HG03108 (cell line): ENCODE results near the gene RET.
"Not testable (repeated sequence)": the region's sequence is repeated elsewhere in the genome, so short reads cannot be mapped to it uniquely, and the experiment has no call there.

Source experiments
- ATAC-seq: cut with Tn5 transposase; IDR thresholded peaks from one replicate; pipeline ENCODE4 v1.9.1; 2021; ENCODE audit warnings: moderate library complexity; ENCODE audit not compliant: unreplicated experiment

RET gene

GRCh38 chr10:43132867-43133787 lies 56.3 kb downstream of the RET start:
- no peak for ATAC-seq

- ATAC-seq, result no peak
Observed at GRCh38 chr10:43134126-43134905, 57.4 kb downstream of the RET start.

- ATAC-seq, result no peak
Observed at GRCh38 chr10:43135064-43135463, 58.2 kb downstream of the RET start.

GRCh38 chr10:43135656-43136055 lies 58.8 kb downstream of the RET start:
- ATAC-seq, result no peak

GRCh38 chr10:43136432-43136831 lies 59.6 kb downstream of the RET start:
- no peak for ATAC-seq

GRCh38 chr10:43136995-43137716 lies 60.3 kb downstream of the RET start:
- ATAC-seq, result no peak

- ATAC-seq, result no peak
Observed at GRCh38 chr10:43137717-43138020, 60.8 kb downstream of the RET start.

GRCh38 chr10:43138021-43138756 lies 61.3 kb downstream of the RET start, which contains the start of gene CSGALNACT2:
TSS of gene CSGALNACT2 (plus strand) at chr10:43138445. CDS start at chr10:43155150, 16,705 bp downstream.
- peak; percentile 61 for ATAC-seq

- ATAC-seq, result peak; percentile 23
Observed at GRCh38 chr10:43138757-43139241, 61.9 kb downstream of the RET start.

- no peak for ATAC-seq
Observed at GRCh38 chr10:43141421-43141820, 64.6 kb downstream of the RET start.

GRCh38 chr10:43145311-43145710 lies 68.4 kb downstream of the RET start:
- ATAC-seq, result no peak

- not testable (repeated sequence) for ATAC-seq
Observed at GRCh38 chr10:43145936-43146335, 69.1 kb downstream of the RET start.

GRCh38 chr10:43151371-43151770 lies 74.5 kb downstream of the RET start:
- ATAC-seq, result no peak

- ATAC-seq, result no peak
Observed at GRCh38 chr10:43153901-43154300, 77.0 kb downstream of the RET start.

- no peak for ATAC-seq
Observed at GRCh38 chr10:43155221-43155620, 78.4 kb downstream of the RET start.

GRCh38 chr10:43155741-43156140 lies 78.9 kb downstream of the RET start:
- ATAC-seq, result no peak

- ATAC-seq, result no peak
Observed at GRCh38 chr10:43156590-43157341, 79.9 kb downstream of the RET start.

GRCh38 chr10:43158636-43159035 lies 81.8 kb downstream of the RET start:
- ATAC-seq, result no peak

GRCh38 chr10:43160046-43160920 lies 83.4 kb downstream of the RET start:
- ATAC-seq, result peak; percentile 50
